ENCODE results near the gene C1QTNF3.

C1QTNF3 gene

DNA sequence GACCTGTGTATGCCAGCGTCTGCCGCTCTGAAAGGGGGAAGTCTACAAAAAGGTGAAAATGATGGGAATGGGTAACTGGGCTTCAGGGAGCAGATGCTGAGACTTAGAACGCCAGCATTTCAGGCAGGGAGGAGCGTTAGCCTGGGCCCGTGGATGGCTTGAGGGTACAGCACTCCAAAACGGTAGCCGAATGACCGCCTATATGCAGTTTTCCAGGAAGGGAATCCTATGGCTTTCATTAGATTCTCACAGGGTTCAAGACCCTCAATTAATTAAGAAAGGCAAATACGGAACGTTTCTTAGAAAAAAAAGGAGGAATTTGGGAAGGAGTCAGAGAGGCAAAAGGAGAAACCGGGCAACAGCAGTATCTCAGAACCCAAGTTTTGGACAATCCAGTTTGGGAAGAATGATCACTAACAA lies 35.8 kb downstream of the C1QTNF3 start:
- peaks cover 24% of the 10 kb centered on the region for H3K36me3 Mint-ChIP-seq (ENCODE audit: low read depth)
- no peaks in the 10 kb centered on the region for H3K9me3 Mint-ChIP-seq
- peak overlapping the region; percentile 80 for H3K4me3 Mint-ChIP-seq
- H3K27me3 Mint-ChIP-seq: no peaks in the 10 kb centered on the region
- peak overlapping the region; percentile 82 for H3K27ac Mint-ChIP-seq
- peaks cover 17% of the 10 kb centered on the region for H3K4me1 Mint-ChIP-seq (ENCODE audit: low read depth)
- intact Hi-C loops (cut with micrococcal nuclease): loop anchor here (5.0 kb wide), 1 partner anchor 925 kb away; no protein-coding TSS in a partner anchor

DNA sequence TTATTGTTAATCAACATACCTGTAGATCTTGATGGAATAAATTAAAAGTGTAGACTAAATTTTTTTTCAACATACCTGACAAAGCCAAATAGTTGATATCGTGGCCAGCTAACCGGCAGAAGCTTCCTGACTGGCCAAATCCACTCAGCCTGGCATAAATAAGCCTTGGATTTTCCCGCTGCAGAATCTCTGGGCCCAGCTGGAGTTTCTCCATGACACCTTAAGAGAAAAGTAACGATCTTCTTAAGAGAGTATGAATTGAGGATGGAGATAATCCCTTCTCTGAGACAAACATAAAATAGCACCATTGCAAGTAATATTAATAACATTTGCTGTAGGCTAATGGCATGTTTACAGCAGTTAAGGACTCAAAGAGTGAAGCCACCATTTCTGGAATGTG lies 37.3 kb downstream of the C1QTNF3 start:
- H3K36me3 Mint-ChIP-seq (ENCODE audit: low read depth): peaks cover 24% of the 10 kb centered on the region
- H3K9me3 Mint-ChIP-seq: no peaks in the 10 kb centered on the region
- intact Hi-C loops (cut with micrococcal nuclease): loop anchor here (5.0 kb wide), 1 partner anchor 927 kb away; no protein-coding TSS in a partner anchor
- H3K27ac Mint-ChIP-seq: no peak overlapping the region
- no peak overlapping the region for H3K4me3 Mint-ChIP-seq
- H3K4me1 Mint-ChIP-seq (ENCODE audit: low read depth): peaks cover 17% of the 10 kb centered on the region
- no peaks in the 10 kb centered on the region for H3K27me3 Mint-ChIP-seq

DNA sequence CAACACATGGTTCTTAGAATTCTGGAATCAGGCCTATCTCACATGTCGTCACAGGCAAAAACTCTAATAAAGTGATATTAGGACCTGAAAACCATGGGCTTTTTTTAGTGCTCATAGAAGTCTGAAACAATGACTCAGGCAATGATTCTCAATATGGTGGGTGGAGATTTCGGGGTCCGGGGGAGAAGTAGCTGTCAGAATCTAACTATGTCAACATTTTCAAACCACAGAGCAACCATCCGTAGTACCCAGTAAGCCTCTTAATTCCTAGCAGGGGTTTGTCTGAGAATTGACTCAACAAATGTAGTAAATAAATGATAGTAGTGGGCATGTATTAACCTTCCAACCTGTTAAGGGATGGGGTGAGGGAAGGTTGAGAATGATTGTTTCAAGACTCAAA lies 37.8 kb downstream of the C1QTNF3 start:
- Mint-ChIP-seq H3K36me3 (ENCODE audit: low read depth) (peaks cover 24% of the 10 kb centered on the region), H3K4me3 (no peak overlapping the region), H3K27ac (no peak overlapping the region), H3K9me3 (no peaks in the 10 kb centered on the region), H3K27me3 (no peaks in the 10 kb centered on the region), H3K4me1 (ENCODE audit: low read depth) (peaks cover 17% of the 10 kb centered on the region)
- intact Hi-C loops (cut with micrococcal nuclease): loop anchor here (5.0 kb wide), 1 partner anchor 927 kb away; no protein-coding TSS in a partner anchor

DNA sequence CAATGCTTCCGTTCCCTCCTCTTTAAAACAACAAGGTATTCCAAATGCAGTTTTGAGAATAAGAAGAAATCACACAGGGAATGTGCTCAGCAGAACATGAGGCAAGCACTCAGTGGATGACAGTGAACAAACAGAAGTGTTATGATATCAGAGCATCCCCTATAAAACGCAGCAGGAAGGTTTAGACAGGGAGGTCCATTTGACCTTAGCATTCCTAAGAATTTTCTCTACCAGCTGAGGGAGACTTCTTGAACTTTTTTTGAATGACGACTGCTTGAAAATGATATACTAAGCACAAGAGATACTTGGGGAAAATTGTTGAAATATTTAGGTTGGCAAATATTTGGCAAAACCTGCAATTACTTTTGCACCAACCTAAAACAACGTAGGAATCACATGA lies 39.1 kb downstream of the C1QTNF3 start:
- no peak overlapping the region for H3K27ac Mint-ChIP-seq
- intact Hi-C loops (cut with micrococcal nuclease): no loop called here
- H3K36me3 Mint-ChIP-seq (ENCODE audit: low read depth): peaks cover 24% of the 10 kb centered on the region

DNA sequence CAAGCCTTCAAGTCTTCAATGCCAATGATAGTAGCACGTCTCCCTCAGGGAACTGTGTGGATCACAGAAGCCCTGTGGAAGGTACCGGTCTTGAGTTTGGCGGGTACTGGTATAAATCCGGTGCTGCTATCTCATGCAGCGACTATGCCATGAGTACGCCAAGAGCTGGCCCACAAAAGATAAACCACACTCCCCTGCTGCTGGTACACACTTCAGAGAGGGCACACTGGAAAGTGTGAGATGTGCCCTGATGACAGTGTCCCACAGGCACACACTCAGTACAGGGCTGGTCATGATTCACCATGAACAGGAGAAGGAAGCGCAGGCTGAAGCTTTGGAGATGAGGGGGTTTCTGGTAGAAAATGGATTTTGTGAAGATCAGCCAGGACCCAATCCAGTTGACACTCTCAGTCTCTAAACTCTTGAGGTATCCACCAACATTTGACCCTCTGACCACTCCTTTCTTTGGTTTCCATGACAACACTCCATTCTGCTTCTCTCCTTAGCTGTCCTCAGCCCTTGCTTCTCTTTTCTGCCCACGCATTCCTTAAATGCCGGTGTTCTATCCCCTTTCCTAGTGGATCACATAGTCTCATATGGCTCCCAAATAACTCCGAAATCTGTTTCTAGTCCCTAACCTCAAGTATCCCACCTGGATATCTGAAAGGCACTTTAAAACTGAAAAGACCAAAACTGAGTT lies 40.2 kb downstream of the C1QTNF3 start:
- intact Hi-C loops (cut with micrococcal nuclease): no loop called here
- peaks cover 24% of the 10 kb centered on the region for H3K36me3 Mint-ChIP-seq (ENCODE audit: low read depth)
- no peaks in the 10 kb centered on the region for H3K9me3 Mint-ChIP-seq
- H3K27me3 Mint-ChIP-seq: no peaks in the 10 kb centered on the region
- H3K4me1 Mint-ChIP-seq (ENCODE audit: low read depth): peaks cover 12% of the 10 kb centered on the region
- H3K4me3 Mint-ChIP-seq: no peak overlapping the region
- no peak overlapping the region for H3K27ac Mint-ChIP-seq

More for the DNA sequence above, 39.1 kb downstream of the C1QTNF3 start:
- H3K4me3 Mint-ChIP-seq: no peak overlapping the region
- no peaks in the 10 kb centered on the region for H3K9me3 Mint-ChIP-seq
- H3K27me3 Mint-ChIP-seq: no peaks in the 10 kb centered on the region
- H3K4me1 Mint-ChIP-seq (ENCODE audit: low read depth): peaks cover 12% of the 10 kb centered on the region

DNA sequence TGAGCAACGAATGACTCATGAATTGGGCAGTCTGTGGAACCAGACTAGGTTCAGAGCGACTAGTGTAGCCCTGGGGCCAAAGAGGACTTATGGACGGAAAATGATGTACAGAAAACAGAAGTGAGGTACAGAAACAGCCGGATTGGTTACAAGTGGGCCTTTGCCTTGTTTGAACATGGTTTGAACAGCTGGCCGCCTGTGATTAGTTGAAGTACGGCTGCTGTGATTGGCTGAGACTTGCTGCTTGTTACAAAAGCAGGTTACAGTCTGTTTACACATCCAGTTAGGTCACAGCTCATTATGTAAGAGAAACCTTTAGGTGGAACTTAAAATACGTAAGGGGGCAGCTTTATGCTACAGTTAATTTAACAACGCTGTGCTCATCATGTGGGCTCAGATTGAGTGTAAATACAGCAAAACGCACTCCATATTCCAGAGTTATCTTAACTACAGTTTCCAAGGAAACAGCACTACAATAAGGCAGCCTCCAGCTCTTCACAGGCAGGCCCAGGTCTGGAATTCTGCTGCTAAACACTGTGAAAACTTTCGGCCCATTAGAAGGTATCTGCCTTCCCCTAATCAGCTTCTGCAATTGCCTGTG lies 41.7 kb downstream of the C1QTNF3 start:
- Mint-ChIP-seq H3K36me3 (ENCODE audit: low read depth) (peaks cover 18% of the 10 kb centered on the region), H3K4me3 (no peak overlapping the region), H3K27ac (no peak overlapping the region), H3K4me1 (ENCODE audit: low read depth) (peaks cover 2% of the 10 kb centered on the region), H3K9me3 (no peaks in the 10 kb centered on the region), H3K27me3 (no peaks in the 10 kb centered on the region)
- intact Hi-C loops (cut with micrococcal nuclease): no loop called here

DNA sequence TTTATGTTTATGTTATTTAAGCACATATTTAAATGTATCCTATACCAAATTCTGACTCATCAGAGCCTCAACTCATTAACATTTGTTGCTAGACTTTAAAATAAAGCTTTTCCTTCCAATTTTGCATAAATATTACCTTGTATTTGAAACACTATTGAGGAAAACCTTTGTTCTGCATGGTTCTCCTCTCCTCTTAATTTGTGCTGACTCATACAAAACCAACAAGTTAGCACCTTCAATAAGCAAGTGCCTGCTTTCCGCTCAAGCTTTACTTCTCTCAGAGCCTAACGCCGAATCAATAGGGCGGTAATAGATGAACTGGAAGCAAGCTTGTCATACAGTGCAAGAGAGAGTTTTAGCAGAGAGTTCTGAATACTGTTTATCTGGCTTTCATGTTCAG lies 43.0 kb downstream of the C1QTNF3 start:
- Mint-ChIP-seq H3K4me1 (ENCODE audit: low read depth) (no peaks in the 10 kb centered on the region), H3K27ac (no peak overlapping the region), H3K9me3 (no peaks in the 10 kb centered on the region), H3K36me3 (ENCODE audit: low read depth) (peaks cover 18% of the 10 kb centered on the region), H3K4me3 (no peak overlapping the region), H3K27me3 (no peaks in the 10 kb centered on the region)
- intact Hi-C loops (cut with micrococcal nuclease): no loop called here

DNA sequence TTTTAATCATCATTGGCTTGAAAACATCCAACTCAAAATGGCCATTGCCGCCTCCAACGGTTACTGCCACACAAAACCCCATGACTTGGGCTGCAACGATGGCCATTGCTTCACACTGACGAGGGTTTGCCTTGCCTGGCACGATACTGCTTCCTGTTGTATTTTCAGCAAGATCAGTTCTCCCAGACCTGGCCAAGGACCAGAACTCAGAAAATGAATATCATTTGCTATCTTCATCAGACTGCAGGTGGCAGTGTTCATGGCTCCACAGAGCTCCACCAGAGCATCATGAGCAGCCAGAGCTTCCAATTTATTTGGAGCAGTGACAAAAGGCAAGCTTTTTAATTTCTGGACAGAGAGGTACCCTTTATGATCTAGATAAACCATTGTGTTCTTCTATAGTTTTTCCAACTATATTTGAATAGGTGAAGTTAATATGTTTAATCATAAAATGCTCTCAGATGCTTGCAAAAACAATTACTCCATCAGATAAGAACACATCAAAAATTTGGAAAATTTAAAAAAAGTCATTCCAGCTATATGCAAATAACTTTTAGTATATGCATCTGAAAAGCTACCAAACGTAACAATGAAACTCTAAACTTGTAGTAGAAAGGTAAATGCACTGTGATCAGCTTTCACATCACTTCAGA lies 45.6 kb downstream of the C1QTNF3 start:
- Mint-ChIP-seq H3K36me3 (ENCODE audit: low read depth) (peaks cover 15% of the 10 kb centered on the region), H3K4me3 (no peak overlapping the region), H3K9me3 (no peaks in the 10 kb centered on the region), H3K27me3 (no peaks in the 10 kb centered on the region), H3K4me1 (ENCODE audit: low read depth) (no peaks in the 10 kb centered on the region), H3K27ac (no peak overlapping the region)
- intact Hi-C loops (cut with micrococcal nuclease): loop anchor here (2.0 kb wide), 1 partner anchor 467 kb away; no protein-coding TSS in a partner anchor

DNA sequence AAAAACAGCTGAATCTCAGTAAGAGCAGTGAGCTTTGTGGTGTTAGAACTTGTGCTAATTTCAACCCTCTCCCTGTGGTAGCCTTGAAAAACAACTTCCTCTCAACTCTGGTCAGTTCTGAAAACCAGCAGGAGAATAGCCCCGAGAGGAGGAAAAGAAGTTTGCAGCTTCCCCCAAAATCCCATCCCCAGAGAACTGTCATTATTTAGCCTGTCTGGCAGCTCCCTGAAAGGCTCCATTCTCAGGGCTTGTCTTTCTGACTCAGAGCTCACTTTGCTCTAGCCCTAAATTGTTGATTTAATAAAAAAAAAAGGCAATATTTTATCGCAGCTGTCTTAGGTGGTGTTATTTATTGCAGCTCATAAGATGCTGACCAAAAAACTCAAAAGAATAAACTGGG lies 47.1 kb downstream of the C1QTNF3 start:
- no peaks in the 10 kb centered on the region for H3K27me3 Mint-ChIP-seq
- no peaks in the 10 kb centered on the region for H3K9me3 Mint-ChIP-seq
- H3K36me3 Mint-ChIP-seq (ENCODE audit: low read depth): peaks cover 14% of the 10 kb centered on the region
- intact Hi-C loops (cut with micrococcal nuclease): loop anchor here (2.0 kb wide), 1 partner anchor 469 kb away; no protein-coding TSS in a partner anchor
- H3K4me3 Mint-ChIP-seq: no peak overlapping the region
- H3K27ac Mint-ChIP-seq: no peak overlapping the region
- no peaks in the 10 kb centered on the region for H3K4me1 Mint-ChIP-seq (ENCODE audit: low read depth)

DNA sequence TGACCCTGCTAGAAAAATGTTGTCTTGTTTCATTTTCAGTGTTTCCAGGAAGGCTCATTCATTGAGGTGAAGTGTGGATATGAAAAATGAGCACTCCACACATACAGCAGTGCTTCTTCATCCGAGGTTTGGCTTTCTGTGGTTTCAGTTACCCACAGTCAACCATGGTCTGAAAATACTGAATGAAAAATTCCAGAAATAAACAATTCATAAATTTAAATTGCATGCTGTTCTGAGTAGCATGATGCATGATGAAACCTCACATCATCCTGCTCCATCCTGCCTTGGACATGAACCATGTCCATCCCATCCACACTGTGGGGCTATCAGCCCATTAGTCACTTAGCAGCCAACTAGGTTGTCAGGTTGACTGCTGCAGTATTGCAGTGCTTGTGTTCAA lies 48.2 kb downstream of the C1QTNF3 start:
- Mint-ChIP-seq H3K9me3 (no peaks in the 10 kb centered on the region), H3K4me3 (no peak overlapping the region), H3K4me1 (ENCODE audit: low read depth) (no peaks in the 10 kb centered on the region), H3K36me3 (ENCODE audit: low read depth) (peaks cover 14% of the 10 kb centered on the region), H3K27me3 (no peaks in the 10 kb centered on the region), H3K27ac (no peak overlapping the region)
- intact Hi-C loops (cut with micrococcal nuclease): no loop called here

DNA sequence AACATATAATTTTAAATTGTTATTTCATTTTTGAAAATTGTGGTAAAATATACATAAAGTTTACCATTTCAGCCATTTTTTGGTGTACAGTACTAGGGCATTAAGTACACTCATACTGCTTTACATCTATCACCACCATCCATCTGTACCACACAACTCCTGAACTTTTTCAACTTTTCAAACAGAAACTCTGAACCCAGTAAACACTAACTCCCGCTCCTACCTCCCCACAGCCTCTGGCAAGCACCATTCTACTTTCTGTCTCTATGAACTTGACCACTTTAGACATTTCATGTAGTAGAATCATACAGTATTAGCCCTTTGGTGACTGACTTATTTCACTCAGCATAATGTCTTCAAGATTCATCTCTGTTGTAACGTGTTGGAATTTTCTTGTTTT lies 50.1 kb downstream of the C1QTNF3 start:
- Mint-ChIP-seq H3K9me3 (no peaks in the 10 kb centered on the region), H3K4me1 (ENCODE audit: low read depth) (no peaks in the 10 kb centered on the region)
- intact Hi-C loops (cut with micrococcal nuclease): no loop called here

DNA sequence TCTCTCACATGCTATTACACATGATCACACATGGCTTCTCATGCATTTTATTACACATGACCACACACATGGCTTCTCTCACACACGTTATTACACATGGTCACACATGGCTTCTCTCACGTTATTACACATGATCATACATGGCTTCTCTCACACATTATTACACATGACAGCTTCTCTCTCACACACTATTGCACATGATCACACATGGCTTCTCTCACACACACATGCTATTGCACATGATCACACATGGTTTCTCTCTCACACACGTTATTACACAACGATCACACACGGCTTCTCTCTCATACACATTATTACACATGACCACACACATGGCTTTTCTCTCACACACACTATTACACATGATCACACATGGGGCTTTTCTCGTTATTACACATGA lies 57.6 kb downstream of the C1QTNF3 start:
- Mint-ChIP-seq H3K9me3 (no peaks in the 10 kb centered on the region), H3K4me1 (ENCODE audit: low read depth) (no peaks in the 10 kb centered on the region), H3K27ac (no peak overlapping the region), H3K4me3 (no peak overlapping the region), H3K36me3 (ENCODE audit: low read depth) (peaks cover 16% of the 10 kb centered on the region), H3K27me3 (no peaks in the 10 kb centered on the region)
- intact Hi-C loops (cut with micrococcal nuclease): no loop called here

More for the DNA sequence above, 50.1 kb downstream of the C1QTNF3 start:
- no peak overlapping the region for H3K4me3 Mint-ChIP-seq
- H3K27me3 Mint-ChIP-seq: no peaks in the 10 kb centered on the region
- H3K27ac Mint-ChIP-seq: no peak overlapping the region
- peaks cover 29% of the 10 kb centered on the region for H3K36me3 Mint-ChIP-seq (ENCODE audit: low read depth)

DNA sequence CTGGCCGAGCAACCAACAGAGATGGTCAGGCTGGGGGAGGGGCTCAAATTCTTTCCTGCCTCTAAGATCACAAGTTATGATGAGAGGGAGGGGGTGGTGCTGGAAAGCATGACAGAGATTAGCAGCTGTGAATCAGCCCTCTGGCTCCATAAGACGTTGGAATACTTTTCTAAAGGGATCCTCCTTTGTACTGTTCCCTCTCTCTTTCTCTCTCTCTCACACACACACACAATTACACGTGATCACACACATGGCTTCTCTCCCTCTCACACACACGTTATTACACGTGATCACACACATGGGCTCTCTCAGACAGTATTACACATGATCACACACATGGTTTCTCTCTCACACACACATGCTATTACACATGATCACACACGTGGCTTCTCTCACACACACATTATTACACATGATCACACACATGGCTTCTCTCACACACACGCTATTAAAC lies 58.3 kb downstream of the C1QTNF3 start, which contains the start of gene SLC45A2:
TSS of gene SLC45A2 (minus strand) at position 23 of the 454 bp plus-strand sequence. CDS start 110 bp downstream, outside the sequence.
- no peak within 1 kb of the TSS for H3K27ac Mint-ChIP-seq
- no peak within 1 kb of the TSS for H3K4me3 Mint-ChIP-seq
- peaks cover 16% of the 10 kb centered on the region for H3K36me3 Mint-ChIP-seq (ENCODE audit: low read depth)
- no peaks in the 10 kb centered on the region for H3K4me1 Mint-ChIP-seq (ENCODE audit: low read depth)
- H3K9me3 Mint-ChIP-seq: no peaks in the 10 kb centered on the region
- no peaks in the 10 kb centered on the region for H3K27me3 Mint-ChIP-seq
- intact Hi-C loops (cut with micrococcal nuclease): no loop called here

DNA sequence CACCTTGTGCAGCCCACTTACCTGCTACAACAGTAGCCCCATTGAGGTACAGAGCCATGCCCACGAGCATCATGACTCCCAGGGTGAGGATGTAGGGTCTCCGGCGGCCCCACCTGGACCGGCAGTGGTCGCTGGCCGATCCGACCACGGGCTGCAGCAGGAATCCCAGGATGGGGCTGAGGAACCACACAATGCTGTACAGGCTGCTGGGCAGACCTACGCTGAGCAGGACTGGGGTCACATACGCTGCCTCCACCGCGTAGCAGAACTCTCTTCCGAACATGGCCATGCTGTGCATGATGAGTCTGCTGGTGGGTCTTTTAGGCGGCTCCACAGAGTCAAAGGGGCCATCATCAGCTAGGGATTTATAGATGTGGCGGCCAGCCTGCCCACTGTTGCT lies 58.8 kb downstream of the C1QTNF3 start:
- Mint-ChIP-seq H3K9me3 (no peaks in the 10 kb centered on the region), H3K27me3 (no peaks in the 10 kb centered on the region), H3K4me1 (ENCODE audit: low read depth) (no peaks in the 10 kb centered on the region), H3K36me3 (ENCODE audit: low read depth) (peaks cover 14% of the 10 kb centered on the region), H3K27ac (no peak overlapping the region), H3K4me3 (no peak overlapping the region)
- intact Hi-C loops (cut with micrococcal nuclease): no loop called here
